ENCODE results near the gene SNX13. TPM values are rescaled to one million over a fixed set of nuclear protein-coding genes. Genes with fewer than 3 reads are reported as not detected.

SNX13 gene
- total RNA-seq, 1 experiment from 2014 or later = 29.0 TPM

DNA sequence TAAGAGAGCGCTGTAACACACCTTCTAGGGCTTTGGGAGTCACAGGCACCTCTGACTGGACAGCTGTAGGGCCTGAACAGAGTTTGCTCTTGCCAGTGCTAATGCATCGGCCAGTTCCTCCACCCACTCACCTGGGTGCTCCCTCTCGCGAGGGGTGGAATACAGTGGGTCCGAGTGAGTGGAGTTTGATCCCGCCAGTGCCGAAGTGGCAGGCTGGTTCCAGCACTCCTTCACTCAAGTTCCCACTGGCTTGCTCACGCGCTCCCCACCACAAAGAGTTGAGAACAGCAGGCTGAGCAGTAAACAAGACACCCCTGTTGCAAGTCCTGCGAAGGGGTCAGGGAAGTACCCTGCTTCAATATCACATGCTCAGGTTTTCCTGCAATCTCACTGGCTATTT is 91.8 kb downstream of the SNX13 start:
- no peaks in the 10 kb centered on the region for H3K23me2 ChIP-seq (ENCODE audit: insufficient read length, low read depth, low read length, poor library complexity, severe bottlenecking)
- no peaks in the 10 kb centered on the region for H3K9me3 Mint-ChIP-seq
- H3K27ac Mint-ChIP-seq = peak overlapping the region in 2 of 3 experiments; percentile 29 to 78; a peak in 3 of 7 replicates

More for the DNA sequence above, 91.8 kb downstream of the SNX13 start:
- no peak overlapping the region for H3K23ac ChIP-seq (ENCODE audit: insufficient read length, low read depth, low read length)
- H3K4me1 Mint-ChIP-seq = peaks cover 5 to 14% of the 10 kb centered on the region in 2 experiments; a peak in 3 of 4 replicates
- H3K4me2 ChIP-seq (ENCODE audit: insufficient read depth, insufficient read length, low read length) = no peak overlapping the region
- WGBS (ENCODE audit: extremely low coverage, insufficient read length, low lambda C conversion rate) = no CpG with 5 or more reads among the region's 10 CpGs
- no peak overlapping the region for H3T11ph ChIP-seq (ENCODE audit: low read length)
- H3K56ac ChIP-seq (ENCODE audit: insufficient read length, low read depth, low read length) = no peak overlapping the region
- H2BK120ac ChIP-seq (ENCODE audit: low read depth, low read length, poor library complexity, severe bottlenecking) = no peak overlapping the region
- no peaks in the 10 kb centered on the region for H3K27me3 Mint-ChIP-seq (ENCODE audit: low read depth)
- no peak overlapping the region for H3K4ac ChIP-seq (ENCODE audit: low read depth, low read length)
- H3K27me3 ChIP-seq (ENCODE audit: insufficient read depth, low read length) = no peaks in the 10 kb centered on the region
- peaks cover 7 to 15% (median 9%) of the 10 kb centered on the region in 3 experiments for H3K36me3 Mint-ChIP-seq (ENCODE audit: insufficient read depth in 1 of 3, low read depth in 3 of 3)
- no peaks in the 10 kb centered on the region for H4K20me1 ChIP-seq (ENCODE audit: control insufficient read depth, insufficient read depth, insufficient read length)
- no peak overlapping the region for H3K18ac ChIP-seq (ENCODE audit: insufficient read length, low read depth, low read length)
- H3K79me2 ChIP-seq (ENCODE audit: insufficient read depth, low read length) = no peaks in the 10 kb centered on the region
- H2BK5ac ChIP-seq (ENCODE audit: insufficient read length, low read length) = no peak overlapping the region
- no peaks in the 10 kb centered on the region; the same call in 1 of the 2 replicates for H3K4me1 ChIP-seq (ENCODE audit: insufficient read depth, low read length)
- no peak overlapping the region for H2AFZ ChIP-seq (ENCODE audit: low read length)
- H3K9me3 ChIP-seq (ENCODE audit: control insufficient read depth, low read depth, low read length) = no peaks in the 10 kb centered on the region
- H2BK12ac ChIP-seq (ENCODE audit: insufficient read length, low read depth, low read length) = no peak overlapping the region
- H3K79me1 ChIP-seq (ENCODE audit: insufficient read depth, low read depth, low read length, poor library complexity, severe bottlenecking) = no peaks in the 10 kb centered on the region
- TF ChIP-seq, protein P1, sequence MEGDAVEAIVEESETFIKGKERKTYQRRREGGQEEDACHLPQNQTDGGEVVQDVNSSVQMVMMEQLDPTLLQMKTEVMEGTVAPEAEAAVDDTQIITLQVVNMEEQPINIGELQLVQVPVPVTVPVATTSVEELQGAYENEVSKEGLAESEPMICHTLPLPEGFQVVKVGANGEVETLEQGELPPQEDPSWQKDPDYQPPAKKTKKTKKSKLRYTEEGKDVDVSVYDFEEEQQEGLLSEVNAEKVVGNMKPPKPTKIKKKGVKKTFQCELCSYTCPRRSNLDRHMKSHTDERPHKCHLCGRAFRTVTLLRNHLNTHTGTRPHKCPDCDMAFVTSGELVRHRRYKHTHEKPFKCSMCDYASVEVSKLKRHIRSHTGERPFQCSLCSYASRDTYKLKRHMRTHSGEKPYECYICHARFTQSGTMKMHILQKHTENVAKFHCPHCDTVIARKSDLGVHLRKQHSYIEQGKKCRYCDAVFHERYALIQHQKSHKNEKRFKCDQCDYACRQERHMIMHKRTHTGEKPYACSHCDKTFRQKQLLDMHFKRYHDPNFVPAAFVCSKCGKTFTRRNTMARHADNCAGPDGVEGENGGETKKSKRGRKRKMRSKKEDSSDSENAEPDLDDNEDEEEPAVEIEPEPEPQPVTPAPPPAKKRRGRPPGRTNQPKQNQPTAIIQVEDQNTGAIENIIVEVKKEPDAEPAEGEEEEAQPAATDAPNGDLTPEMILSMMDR (conservative IDR thresholded peaks at IDR 0.05) = no peak
- H3K4me3 Mint-ChIP-seq = no peak overlapping the region
- no peak overlapping the region for H2BK20ac ChIP-seq (ENCODE audit: low read depth, low read length, poor library complexity, severe bottlenecking)
- H2AK5ac ChIP-seq (ENCODE audit: insufficient read length, low read length) = no peak overlapping the region
- no peak for DNase-seq
- no peak overlapping the region for H3K14ac ChIP-seq (ENCODE audit: insufficient read depth, low read length)
- H4K8ac ChIP-seq (replicated peaks; ENCODE audit: insufficient read length, low read depth, low read length) = no peak overlapping the region
- no peak overlapping the region for H4K5ac ChIP-seq (ENCODE audit: insufficient read length, low read depth, low read length)
- no peak overlapping the region for H3K9ac ChIP-seq (ENCODE audit: extremely low read depth, insufficient read length, low read length)
- no peak overlapping the region for H4K91ac ChIP-seq (ENCODE audit: insufficient read length, low read depth, low read length)
- H2BK15ac ChIP-seq (ENCODE audit: low read depth, low read length) = no peak overlapping the region
- H3K27ac ChIP-seq (ENCODE audit: insufficient read length, low read depth, low read length) = no peak overlapping the region
